GM21723 (cell line): ENCODE results near the gene ITPRIPL1.
"Not testable (repeated sequence)": the region's sequence is repeated elsewhere in the genome, so short reads cannot be mapped to it uniquely, and the experiment has no call there.

Experiments
- ATAC-seq: cut with Tn5 transposase; IDR thresholded peaks from one replicate; pipeline ENCODE4 v1.9.1; 2021; ENCODE audit warnings: mild to moderate bottlenecking, moderate library complexity; ENCODE audit not compliant: unreplicated experiment

Gene ITPRIPL1, protein sequence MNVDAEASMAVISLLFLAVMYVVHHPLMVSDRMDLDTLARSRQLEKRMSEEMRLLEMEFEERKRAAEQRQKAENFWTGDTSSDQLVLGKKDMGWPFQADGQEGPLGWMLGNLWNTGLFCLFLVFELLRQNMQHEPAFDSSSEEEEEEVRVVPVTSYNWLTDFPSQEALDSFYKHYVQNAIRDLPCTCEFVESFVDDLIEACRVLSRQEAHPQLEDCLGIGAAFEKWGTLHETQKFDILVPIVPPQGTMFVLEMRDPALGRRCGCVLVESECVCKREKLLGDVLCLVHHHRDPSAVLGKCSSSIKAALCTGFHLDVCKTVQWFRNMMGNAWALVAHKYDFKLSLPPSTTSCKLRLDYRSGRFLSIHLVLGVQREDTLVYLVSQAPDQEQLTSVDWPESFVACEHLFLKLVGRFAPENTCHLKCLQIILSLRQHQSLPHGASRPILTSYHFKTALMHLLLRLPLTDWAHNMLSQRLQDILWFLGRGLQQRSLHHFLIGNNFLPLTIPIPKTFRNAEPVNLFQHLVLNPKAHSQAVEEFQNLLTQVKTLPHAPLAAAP

DNA sequence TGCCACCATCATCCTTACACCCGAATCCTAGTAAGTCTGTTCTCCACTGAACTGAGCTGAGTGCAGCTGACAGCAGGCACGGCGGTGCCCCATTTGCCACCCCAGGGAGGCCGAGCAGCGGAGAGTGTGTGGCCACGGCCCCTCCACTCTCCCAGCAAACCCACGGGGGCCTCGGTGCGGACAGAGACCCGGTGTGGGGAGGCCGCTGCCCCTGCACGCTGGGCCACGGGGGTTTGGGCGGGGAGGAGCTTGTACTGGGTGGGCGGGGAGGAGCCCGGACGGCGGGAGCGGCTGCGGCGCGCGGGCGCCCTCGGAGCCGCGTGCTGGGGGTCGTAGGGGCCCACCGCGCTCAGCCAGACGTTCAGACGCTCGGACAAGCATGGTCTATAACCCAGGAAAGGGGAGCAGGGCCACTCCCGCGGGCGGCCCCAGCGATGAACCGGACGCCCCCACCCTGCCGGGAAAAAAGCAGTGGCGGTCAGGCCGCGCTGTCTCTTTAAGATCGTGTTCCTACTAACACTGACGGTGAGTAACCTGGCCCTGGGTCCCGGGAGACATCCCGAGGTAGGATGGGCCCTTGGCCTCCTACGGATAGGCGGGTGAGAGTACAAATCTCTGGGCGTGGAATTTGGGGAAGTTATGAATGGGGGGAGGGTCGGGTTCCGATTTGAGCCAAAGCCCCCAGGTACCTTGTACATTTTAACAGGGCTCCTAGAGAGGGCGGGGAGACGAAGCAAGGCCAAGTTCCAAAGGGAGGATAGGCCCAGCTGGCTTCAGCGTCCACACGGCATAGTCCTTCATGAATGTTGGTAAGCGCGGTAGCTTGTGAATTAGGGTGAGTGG lies at the start of gene ITPRIPL1:
ITPRIPL1 (plus strand) TSS at position 277 of the 843 bp plus-strand sequence; CDS start at position 800, 523 bp downstream.
- ATAC-seq, result no peak

DNA sequence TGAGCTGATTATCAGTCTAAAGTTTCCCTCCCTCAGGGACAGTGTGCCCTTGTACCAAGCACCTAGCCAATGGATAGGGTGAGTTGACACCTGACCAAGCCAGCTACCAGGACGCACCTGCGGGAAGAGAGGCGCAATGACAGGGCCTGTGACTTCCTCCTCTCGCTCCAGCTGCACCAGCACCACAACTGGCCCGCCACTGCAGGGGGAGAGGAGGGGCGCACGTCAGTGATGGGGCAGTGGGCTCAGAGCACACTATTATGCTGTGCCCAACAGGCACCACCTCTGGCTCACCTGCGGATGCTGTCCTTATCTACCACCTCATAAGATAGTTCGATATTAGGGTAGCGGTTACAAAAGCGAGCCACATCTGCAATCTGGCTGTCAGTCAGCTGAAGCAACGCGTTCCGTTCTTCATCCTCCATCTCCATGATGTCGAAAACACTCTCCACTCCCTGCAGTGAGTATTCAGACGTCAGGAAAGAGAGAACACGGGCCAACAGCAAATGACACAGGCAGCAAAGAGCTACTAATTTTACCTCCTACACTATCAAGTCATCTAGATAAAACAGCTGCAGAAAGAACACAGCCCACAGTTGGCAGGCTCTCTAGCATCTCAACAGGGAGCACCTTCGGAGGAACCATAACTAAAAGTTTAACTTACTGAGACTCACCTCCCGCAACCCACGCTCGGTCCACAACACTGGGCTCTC lies 48.2 kb upstream of the ITPRIPL1 start:
- ATAC-seq, result no peak

DNA sequence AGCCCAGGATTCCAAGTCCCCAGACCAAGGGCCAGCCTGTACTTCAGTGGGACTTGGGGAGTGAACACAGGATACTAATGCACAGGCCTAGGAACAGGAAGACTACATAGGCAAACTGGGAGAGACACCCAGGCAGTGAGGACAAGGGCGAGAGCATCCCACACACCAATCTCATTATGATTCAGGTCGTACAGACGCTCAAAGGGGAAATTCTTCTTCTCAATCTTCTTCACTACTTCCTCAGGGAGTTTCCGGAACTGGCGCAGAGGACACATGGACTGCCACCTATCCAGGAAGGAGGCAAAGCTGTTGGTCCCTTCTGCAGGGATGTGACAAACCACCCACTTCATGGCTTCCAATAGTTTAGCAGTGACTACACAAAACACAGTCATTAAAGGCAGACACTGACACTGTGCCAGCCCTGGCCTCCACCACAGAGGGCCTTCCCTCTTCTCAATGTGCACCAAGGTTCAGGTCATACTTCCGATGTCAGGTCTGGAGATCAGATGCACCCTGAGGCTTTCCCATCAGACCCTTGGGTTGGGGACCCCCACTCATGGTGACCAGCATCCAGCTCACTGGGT lies 37.8 kb upstream of the ITPRIPL1 start:
- no peak for ATAC-seq

DNA sequence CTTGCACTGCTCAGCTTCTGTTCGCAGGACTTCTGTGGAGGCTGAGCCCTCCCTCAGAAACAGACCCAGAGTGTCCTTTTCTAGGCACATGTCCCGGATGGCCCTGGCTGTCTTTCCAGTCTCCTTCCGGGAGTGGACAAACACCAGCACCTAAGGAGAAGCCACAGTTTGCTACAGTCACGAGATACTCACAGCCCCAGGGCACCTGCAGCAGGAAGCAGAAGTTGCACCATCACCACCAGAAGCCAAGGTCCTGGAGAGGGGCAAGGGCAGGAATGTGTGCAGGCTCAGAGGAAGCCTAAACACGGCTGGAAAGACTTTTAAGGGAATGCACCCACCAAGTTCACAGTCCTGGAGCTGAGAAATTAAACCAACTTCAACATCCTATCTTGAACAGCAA lies 33.4 kb upstream of the ITPRIPL1 start:
- no peak for ATAC-seq

DNA sequence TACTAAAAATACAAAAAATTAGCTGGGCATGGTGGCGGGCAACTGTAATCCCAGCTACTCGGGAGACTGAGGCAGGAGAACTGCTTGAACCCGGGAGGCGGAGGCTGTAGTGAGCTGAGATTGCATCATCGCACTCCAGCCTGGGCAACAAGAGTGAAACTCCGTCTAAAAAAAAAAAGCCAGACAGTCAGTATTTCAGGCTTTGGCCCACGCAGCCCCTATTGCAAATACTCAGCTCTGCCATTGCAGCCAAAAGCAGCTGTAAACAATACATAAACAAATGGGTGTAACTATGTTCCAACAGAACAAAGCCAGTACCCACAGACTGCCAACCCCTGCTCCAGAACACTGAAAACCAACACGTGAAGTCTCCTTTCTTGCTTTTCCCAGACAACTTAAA lies 30.8 kb upstream of the ITPRIPL1 start:
- ATAC-seq, result not testable (repeated sequence)

DNA sequence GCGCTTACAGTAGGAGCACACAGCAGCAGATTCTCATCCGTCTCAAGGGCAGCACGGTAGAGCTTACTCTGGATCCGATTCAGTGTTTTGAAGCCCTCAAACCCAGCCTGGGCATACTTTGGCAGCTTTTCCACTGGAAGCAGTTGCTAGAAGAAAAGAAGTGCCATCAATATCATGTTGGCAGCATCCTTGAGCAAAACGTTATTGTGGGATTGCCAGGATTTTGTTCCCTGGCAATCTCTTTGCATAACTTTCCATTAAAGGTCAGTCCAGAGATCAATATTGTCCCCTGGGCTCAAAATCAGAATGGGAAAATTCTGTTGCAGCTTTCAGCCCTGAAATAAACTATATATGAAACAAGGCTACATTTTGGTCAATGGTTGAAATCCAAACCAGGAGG lies 28.2 kb upstream of the ITPRIPL1 start:
- no peak for ATAC-seq

DNA sequence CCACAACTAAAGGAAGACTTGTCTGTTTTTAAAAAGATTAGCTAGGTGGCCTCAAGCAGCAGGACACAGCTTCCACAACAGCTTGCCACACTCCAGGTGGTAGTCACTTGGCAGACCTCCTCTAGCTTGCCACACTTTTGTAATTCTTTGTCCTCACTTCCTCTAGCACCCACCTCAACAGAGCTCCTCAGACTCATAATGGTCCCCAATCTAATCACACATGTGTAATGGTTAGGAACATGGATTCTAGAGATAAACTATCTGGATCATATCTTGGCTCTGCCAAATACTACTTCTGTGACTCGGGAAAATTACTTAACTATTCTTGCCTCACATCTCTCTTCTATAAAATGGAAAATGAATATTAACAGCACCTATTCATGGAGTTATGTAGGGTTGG lies 23.3 kb upstream of the ITPRIPL1 start:
- ATAC-seq, result no peak

DNA sequence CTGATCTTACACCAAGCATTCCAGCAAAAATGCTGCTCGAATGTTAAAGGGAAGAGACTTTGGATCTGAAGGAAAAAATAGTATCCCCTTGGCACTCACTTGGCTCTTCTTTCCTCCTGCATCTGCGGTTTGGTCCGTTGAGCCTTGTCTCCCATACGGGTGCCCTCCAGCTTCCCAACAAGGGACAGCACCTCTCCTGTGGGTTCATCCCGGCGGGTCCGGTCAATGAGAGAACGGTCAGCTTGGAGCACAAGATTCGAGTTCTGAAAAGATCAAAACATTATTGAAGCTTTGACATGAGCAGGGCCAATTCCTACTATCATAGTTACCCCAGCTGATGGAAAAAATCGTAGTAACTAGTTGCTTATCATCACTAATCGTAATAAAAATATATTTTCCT lies 20.5 kb upstream of the ITPRIPL1 start:
- ATAC-seq, result no peak

DNA sequence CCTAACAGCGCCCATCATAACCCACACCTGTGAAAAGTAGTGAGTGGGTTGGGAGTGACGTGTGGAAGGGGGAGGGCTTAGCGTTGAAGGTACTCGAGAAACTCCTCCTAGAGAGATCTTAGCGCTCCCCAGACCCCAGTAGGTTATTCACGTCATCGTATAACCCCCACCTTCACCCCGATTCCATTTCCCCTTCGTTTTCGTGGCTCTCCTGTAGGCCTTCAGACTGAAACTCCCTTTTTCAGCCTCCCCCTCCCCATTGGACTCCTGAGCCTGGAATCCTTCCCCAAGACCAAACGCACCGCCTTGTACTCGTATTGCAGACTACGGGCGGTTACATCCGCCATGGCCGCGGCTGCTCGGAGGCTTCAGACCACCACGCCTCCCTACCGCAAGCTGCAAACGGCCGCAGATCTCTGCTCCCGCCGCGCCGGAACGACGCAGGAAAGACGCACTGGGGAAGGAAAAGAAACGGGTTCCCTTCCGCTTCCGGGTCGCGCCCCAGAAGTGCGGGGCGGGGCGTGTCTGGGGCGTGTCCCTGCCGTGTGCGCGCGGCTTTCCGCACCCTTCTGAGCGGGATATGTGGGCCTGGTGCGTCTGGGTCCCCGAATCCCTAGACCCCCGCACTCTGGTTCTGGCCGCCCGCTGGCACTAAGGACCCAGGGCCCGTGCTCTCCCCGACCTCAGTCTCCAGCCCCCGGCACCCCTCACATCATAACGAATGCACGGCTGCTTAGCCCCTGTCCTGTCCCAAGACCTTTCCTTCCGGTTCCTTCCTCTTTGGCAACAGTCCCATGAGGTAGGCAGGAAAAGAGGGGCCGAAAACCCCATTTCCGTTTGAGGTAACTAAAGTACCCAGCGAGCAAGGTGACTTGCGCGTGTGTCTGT lies 19.8 kb upstream of the ITPRIPL1 start, which contains the start of gene SNRNP200:
SNRNP200 (minus strand) TSS at position 456 of the 888 bp plus-strand sequence; CDS start at position 347, 109 bp downstream.
- peak; percentile 88 for ATAC-seq

DNA sequence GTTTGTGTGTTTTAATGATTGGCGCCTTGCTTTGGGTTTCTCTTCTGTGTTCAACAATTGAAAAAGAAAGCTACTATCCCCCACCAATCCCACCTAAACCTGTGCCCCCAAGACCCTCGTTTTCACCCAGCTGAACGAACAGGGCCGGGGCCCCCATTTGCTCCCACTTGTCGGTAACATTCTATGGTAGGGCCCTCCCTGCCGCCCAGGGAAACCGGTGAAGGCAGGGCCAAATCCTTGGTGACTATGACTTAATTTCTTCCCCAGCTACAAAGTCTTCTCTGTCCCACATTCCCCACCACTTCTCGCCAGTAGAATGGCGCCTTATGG lies 19.2 kb upstream of the ITPRIPL1 start:
- ATAC-seq, result no peak

DNA sequence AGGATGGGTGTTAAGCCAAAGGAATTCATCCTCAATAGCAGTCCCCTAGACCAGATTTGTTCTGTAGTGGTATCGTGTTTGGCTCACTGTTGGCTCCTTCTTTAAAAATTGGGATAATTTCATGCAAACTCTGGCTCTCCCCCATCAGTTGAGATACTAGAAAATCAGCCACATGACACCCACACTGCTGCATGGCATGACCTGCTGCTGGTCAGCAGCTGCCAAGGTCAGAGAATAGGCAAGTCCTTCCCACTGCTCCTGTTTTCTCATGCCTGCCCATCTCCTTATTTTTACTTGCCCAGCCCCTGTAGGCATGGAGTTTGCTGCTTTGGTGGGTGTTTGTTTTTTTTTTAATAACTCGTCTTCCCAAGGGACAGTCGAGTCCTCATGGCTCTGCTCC lies 18.7 kb upstream of the ITPRIPL1 start:
- no peak for ATAC-seq

DNA sequence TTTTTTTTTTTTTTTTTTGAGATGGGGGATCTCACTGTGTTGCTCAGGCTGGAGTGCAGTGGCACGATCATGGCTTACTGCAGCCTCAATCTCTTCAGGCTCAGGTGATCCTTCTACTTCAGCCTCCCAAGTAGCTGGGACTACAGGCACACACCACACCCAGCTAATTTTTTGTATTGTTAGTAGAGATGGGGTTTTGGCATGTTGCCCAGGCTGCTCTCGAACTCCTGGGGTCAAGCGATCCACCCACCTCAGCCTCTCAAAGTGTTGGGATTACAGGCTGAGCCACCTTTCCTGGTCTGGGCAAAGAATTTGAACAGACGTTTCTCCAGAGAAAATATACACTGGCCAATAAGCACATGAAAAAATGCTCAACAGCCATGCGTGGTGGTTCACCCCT lies 16.9 kb upstream of the ITPRIPL1 start:
- no peak for ATAC-seq

DNA sequence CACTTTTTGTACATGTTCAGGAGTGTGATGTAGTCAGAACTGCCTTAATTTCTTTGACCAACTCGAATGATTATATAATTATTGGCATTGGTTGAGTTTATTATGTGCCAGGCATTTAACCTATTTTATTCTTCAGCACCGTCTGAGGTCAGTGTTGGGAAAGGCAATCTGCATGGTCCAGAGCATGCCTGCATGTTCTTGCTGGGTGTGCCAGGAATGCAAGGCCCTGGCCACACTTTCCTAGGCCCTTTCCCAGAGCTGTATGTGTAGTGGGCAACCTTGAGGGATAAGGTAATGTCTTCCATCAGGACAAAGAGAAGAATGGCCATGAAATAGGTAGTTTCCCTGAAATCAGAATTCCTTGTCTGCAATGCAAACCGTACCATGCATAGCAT lies 10.1 kb upstream of the ITPRIPL1 start:
- ATAC-seq, result no peak

DNA sequence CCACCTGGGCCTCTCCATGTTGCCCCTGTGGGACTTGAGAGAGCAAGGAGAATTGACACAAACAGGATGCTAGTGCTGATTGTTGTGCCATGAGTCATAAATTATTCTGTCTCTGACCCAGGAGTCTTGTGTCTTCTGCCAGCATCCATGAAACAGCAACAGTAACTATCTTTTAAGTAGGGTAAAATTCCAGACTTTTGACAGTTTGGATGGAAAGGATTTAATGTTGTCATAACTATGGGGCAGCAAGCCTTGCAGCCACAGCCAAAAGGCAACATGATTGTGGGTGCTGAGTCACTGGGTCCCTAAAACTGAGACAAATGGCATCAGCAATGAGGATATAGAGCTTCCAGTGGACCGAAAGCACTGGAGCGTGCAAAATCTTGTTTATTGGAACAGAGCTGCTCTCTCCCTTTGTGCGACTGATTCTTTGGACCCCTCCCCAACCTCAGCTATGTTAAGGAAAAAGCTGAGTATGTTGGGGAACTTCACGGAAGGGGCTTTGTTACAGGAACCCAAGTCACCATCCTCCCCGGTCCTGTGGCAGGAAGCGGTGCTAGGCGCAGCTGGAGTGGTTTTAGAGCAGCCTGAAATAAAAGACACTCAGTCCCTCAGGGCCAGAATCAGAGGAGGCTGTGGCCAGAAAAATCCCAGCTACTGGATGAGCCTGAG lies 9.6 kb upstream of the ITPRIPL1 start:
- ATAC-seq, result no peak

DNA sequence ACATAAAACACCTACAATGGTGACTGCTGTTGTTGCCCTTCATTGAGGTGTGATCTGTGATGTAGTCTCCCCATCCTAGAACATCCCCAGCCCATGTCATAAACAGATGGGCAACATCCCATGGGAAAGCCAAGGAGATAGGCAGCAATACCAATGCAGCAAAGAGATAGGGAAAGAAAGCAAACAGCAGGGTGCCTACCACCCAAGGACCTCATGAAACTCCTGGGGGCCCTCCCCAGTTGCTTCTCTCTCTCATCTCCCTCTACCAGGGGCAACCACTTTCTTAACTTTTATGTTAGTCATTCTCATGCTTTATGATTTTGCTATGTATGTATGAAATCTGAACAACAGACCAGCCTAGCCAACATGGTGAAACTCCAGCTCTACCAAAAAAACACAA lies 8.1 kb upstream of the ITPRIPL1 start:
- no peak for ATAC-seq

DNA sequence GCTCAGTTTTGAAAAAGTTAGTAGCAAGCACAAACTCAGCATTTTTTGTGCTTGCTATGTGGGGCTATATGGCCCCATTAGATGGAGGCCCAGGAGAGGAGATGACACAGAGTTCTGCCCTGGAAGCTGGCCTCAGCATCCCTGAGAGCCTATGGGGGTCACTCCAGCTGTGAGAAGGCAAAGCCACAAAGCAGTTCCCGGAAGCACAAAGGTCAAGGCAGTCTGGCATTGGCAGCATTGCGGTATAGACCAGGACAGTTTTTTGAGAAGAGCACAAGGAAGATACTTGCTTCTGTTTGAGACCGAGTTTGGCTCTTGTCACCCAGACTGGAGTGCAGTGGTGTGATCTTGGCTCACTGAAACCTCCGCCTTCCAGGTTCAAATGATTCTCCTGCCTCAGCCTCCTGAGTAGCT lies 7.5 kb upstream of the ITPRIPL1 start:
- no peak for ATAC-seq

DNA sequence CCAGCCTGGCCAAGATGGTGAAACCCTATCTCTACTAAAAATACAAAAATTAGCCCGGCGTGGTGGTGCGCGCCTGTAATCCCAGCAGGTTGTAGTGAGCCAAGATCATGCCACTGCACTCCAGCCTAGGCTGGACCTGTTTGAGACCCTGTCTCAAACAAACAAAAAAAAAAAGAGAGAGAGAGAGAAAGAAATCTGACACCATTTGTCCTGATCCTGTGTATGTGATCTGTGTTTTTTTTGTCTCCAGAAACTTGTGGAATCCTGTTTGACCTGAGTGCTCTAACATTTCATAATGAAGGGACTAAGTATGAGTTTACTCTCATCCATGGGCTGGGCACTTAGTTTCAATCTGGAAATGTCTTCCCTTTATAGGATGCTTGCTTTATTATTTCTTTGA lies 6.4 kb upstream of the ITPRIPL1 start:
- no peak for ATAC-seq

DNA sequence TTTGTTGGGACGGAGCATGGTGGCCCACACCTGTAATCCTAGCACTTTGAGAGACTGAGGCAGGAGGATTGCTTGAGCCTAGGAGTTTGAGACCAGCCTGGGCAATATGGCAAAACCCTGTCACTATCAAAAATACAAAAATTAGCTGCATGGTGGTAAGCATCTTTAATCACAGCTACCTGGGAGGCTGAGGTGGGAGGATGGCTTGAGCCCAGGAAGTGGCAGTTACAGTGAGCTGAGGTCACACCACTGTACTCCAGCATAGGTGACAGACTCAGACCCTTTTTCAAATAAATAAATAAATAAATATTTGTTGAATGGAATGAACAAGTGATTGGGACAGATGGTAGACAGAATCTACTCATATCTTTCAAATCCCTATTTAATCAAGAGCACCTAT lies 5.7 kb upstream of the ITPRIPL1 start:
- ATAC-seq, result no peak

DNA sequence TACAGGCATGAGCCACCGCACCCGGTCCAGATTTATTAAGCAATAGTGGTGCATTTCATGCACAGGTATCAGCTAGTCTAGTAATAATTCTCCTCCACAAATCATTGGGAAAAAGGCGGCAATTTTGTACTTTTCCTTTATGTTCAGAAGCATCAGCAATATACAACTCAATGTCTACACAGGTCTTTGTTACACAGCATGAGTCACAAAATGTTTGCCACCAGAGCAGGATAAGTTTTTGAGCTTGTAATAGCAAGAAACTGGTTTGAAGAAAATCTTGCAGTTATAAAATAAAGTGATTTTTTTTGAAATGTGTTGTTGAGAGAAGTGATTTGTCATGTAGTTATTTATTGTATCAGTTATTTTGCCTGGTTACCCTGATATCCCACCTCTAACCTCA lies 4.8 kb upstream of the ITPRIPL1 start:
- ATAC-seq, result no peak
